H9 (cell line): ENCODE measurements around the gene RAD51. TPM values are rescaled to one million over a fixed set of nuclear protein-coding genes. Genes with fewer than 3 reads are reported as not detected.

ENCODE experiments used
- DNase-seq: peaks from one replicate; pipeline ENCODE4 v3.0.0-alpha.2; 2017
- H2AFZ ChIP-seq: one replicate; pipeline ENCODE4 v1.6.1; 2013; ENCODE audit warnings: mild to moderate bottlenecking, low read length, control low read depth, moderate library complexity
- H2AK5ac ChIP-seq: 2 replicates; pipeline ENCODE4 v1.6.1; 2013; ENCODE audit warnings: low read length, control low read depth, mixed read lengths; ENCODE audit not compliant: insufficient read length
- H2BK120ac ChIP-seq: one replicate; pipeline ENCODE4 v1.6.1; 2013; ENCODE audit warnings: low read depth, mild to moderate bottlenecking, low read length, control low read depth, inconsistent platforms; ENCODE audit not compliant: poor library complexity, severe bottlenecking
- H2BK12ac ChIP-seq: 2 replicates; pipeline ENCODE4 v1.6.1; 2013; ENCODE audit warnings: low read length, control low read depth, mixed read lengths, low read depth; ENCODE audit not compliant: insufficient read length
- H2BK15ac ChIP-seq: 2 replicates; pipeline ENCODE4 v1.6.1; 2013; ENCODE audit warnings: low read depth, low read length, control low read depth
- H2BK20ac ChIP-seq: one replicate; pipeline ENCODE4 v1.6.1; 2013; ENCODE audit warnings: low read depth, mild to moderate bottlenecking, low read length, control low read depth, inconsistent platforms; ENCODE audit not compliant: poor library complexity, severe bottlenecking
- H2BK5ac ChIP-seq: 2 replicates; pipeline ENCODE4 v1.6.1; 2013; ENCODE audit warnings: low read length, control low read depth, mixed read lengths; ENCODE audit not compliant: insufficient read length
- H3K14ac ChIP-seq: 2 replicates; pipeline ENCODE4 v1.6.1; 2013; ENCODE audit warnings: low read length, control low read depth; ENCODE audit not compliant: insufficient read depth
- H3K18ac ChIP-seq: 2 replicates; pipeline ENCODE4 v1.6.1; 2013; ENCODE audit warnings: low read depth, mild to moderate bottlenecking, mixed read lengths, low read length, control low read depth; ENCODE audit not compliant: insufficient read length
- H3K23ac ChIP-seq: 2 replicates; pipeline ENCODE4 v1.6.1; 2013; ENCODE audit warnings: low read length, control low read depth, mixed read lengths, low read depth; ENCODE audit not compliant: insufficient read length
- H3K23me2 ChIP-seq: 2 replicates; pipeline ENCODE4 v1.6.1; 2013; ENCODE audit warnings: low read depth, mild to moderate bottlenecking, mixed read lengths, low read length, control low read depth; ENCODE audit not compliant: insufficient read length, poor library complexity, severe bottlenecking
- H3K27ac ChIP-seq: 2 replicates; pipeline ENCODE4 v1.5.1; 2013; ENCODE audit warnings: low read length, control low read depth, mixed read lengths, low read depth; ENCODE audit not compliant: insufficient read length
- H3K27me3 ChIP-seq: 2 replicates; pipeline ENCODE4 v1.6.1; 2013; ENCODE audit warnings: low read length, control low read depth, inconsistent platforms; ENCODE audit not compliant: insufficient read depth
- H3K4ac ChIP-seq: 2 replicates; pipeline ENCODE4 v1.6.1; 2013; ENCODE audit warnings: low read depth, mild to moderate bottlenecking, control low read depth, inconsistent platforms, low read length, moderate library complexity
- H3K4me1 ChIP-seq: 2 replicates; pipeline ENCODE4 v1.6.1; 2013; ENCODE audit warnings: low read length, control low read depth, inconsistent platforms; ENCODE audit not compliant: insufficient read depth
- H3K4me2 ChIP-seq: 2 replicates; pipeline ENCODE4 v1.6.1; 2013; ENCODE audit warnings: low read length, control low read depth, mixed read lengths; ENCODE audit not compliant: insufficient read length, insufficient read depth
- H3K56ac ChIP-seq: 2 replicates; pipeline ENCODE4 v1.6.1; 2013; ENCODE audit warnings: low read depth, mild to moderate bottlenecking, mixed read lengths, low read length, control low read depth; ENCODE audit not compliant: insufficient read length
- H3K79me1 ChIP-seq: 2 replicates; pipeline ENCODE4 v1.6.1; 2013; ENCODE audit warnings: low read depth, mild to moderate bottlenecking, moderate library complexity, low read length, control low read depth, inconsistent platforms; ENCODE audit not compliant: insufficient read depth, poor library complexity, severe bottlenecking
- H3K79me2 ChIP-seq: 2 replicates; pipeline ENCODE4 v1.6.1; 2013; ENCODE audit warnings: low read length, control low read depth, inconsistent platforms; ENCODE audit not compliant: insufficient read depth
- H3K9ac ChIP-seq: 2 replicates; pipeline ENCODE4 v1.6.1; 2013; ENCODE audit warnings: low read length, control low read depth, mixed read lengths; ENCODE audit not compliant: insufficient read length; ENCODE audit errors: extremely low read depth
- H3K9me3 ChIP-seq: one replicate; pipeline ENCODE4 v1.6.1; 2013; ENCODE audit warnings: low read depth, low read length, inconsistent platforms; ENCODE audit not compliant: control insufficient read depth
- H3T11ph ChIP-seq: one replicate; pipeline ENCODE4 v1.6.1; 2013; ENCODE audit warnings: mild to moderate bottlenecking, low read length, control low read depth, inconsistent platforms
- H4K20me1 ChIP-seq: one replicate; pipeline ENCODE4 v1.6.1; 2013; ENCODE audit not compliant: control insufficient read depth, insufficient read length, insufficient read depth
- H4K5ac ChIP-seq: 2 replicates; pipeline ENCODE4 v1.6.1; 2013; ENCODE audit warnings: low read depth, mild to moderate bottlenecking, mixed read lengths, low read length, control low read depth; ENCODE audit not compliant: insufficient read length
- H4K8ac ChIP-seq: replicated peaks from 2 replicates; pipeline ENCODE4 v1.6.1; 2013; ENCODE audit warnings: low read length, control low read depth, mixed read lengths, low read depth; ENCODE audit not compliant: insufficient read length
- H4K91ac ChIP-seq: 2 replicates; pipeline ENCODE4 v1.6.1; 2013; ENCODE audit warnings: low read depth, mild to moderate bottlenecking, moderate library complexity, mixed read lengths, low read length, control low read depth; ENCODE audit not compliant: insufficient read length
- H3K27ac Mint-ChIP-seq, 3 experiments: 2 replicates in 2 of 3; 3 replicates in 1 of 3; pipeline ENCODE4 v1.8.0; 2020 to 2021; ENCODE audit warnings: mixed read lengths in 3 of 3, mild to moderate bottlenecking in 1 of 3, moderate library complexity in 1 of 3
- H3K27me3 Mint-ChIP-seq: 2 replicates; pipeline ENCODE4 v1.8.0; 2021; ENCODE audit warnings: low read depth, mild to moderate bottlenecking, moderate library complexity, mixed read lengths
- H3K36me3 Mint-ChIP-seq, 3 experiments: 2 replicates in 2 of 3; 3 replicates in 1 of 3; pipeline ENCODE4 v1.8.0; 2020 to 2021; ENCODE audit warnings: low read depth in 3 of 3, mixed read lengths in 3 of 3; ENCODE audit not compliant: insufficient read depth in 1 of 3
- H3K4me1 Mint-ChIP-seq, 2 experiments: 2 replicates each; pipeline ENCODE4 v1.8.0; 2020; ENCODE audit warnings: mixed read lengths in 2 of 2
- H3K4me3 Mint-ChIP-seq, 2 experiments: 2 replicates in 1 of 2; 3 replicates in 1 of 2; pipeline ENCODE4 v1.8.0; 2020 to 2021; ENCODE audit warnings: mild to moderate bottlenecking in 2 of 2, mixed read lengths in 2 of 2, moderate library complexity in 1 of 2
- H3K9me3 Mint-ChIP-seq, 2 experiments: 2 replicates in 1 of 2; 3 replicates in 1 of 2; pipeline ENCODE4 v1.8.0; 2020; ENCODE audit warnings: mild to moderate bottlenecking in 2 of 2, mixed read lengths in 2 of 2, moderate library complexity in 1 of 2
- WGBS: extraction: QIAGEN DNeasy Blood & Tissue Kit; methylation state at CpG from one replicate; pipeline ENCODE4 v1.1.7; 2013; ENCODE audit warnings: missing lambda C conversion rate, low lambda C conversion rate, mixed read lengths; ENCODE audit not compliant: insufficient read length; ENCODE audit errors: extremely low coverage; 5-methylcytosine and 5-hydroxymethylcytosine counted together
- total RNA-seq: library from RNA; stranded (reverse); gene quantifications from 2 replicates; pipeline ENCODE4 v1.2.1, GENCODE V29; 2021
- TF ChIP-seq, protein P1 (sequence below): fragments of 200-600 bp; sonication (generic); conservative IDR thresholded peaks from 3 replicates; pipeline ENCODE4 v1.8.0; 2021; ENCODE audit warnings: antibody characterized with exemption, mild to moderate bottlenecking

The RAD51 gene
- total RNA-seq, 1 experiment from 2014 or later = 39.2 TPM

DNA sequence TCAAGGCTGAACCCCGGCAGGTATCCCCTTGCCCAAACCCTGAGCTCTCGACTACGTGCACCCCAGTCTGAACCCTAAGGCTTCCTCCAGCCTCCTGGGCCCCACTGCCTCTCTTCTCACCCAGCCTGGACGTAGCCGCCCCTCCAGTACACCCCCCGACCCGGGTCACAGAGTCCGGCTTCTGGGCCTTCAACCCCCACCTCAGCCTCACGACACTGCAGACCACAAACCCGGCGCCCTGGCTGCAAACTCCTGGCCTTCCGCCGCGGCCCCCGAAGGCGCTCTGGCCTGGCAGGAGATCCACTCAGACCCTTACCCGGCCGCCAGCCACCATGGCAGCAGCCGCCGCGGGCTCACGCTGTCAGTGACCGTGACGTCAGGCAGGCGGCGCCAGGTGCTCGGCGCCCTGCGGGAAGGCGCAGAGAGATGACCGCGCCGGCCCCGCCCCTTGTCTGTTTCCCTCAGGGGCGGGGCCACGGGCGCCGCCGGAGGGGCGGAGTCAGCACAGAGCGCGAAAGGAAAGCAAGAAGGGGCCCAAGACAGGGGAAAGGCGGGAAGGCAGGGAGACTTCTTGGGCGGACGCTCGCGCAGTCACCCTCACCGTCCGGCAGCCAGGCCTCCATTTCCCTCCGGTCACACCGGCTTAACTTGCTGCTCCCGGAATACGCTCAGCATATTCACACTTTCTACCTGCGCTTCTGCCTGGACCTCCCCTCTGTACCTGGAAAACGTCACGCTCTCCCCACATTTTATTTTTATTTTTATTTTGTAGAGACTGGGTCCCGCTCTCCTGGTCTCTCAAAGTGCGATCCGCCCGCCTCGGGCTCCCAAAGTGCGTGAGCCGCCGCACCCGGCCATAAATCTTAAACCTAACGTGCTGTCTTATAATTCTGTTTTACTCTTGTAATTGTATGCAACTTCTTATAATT is 60.2 kb downstream of the RAD51 start, which contains the start of gene RMDN3:
RMDN3 (minus strand) TSS at position 372 of the 929 bp plus-strand sequence. CDS start 471 bp downstream, outside the sequence.
- H4K20me1 ChIP-seq = no peaks in the 10 kb centered on the region
- H3K9ac ChIP-seq = peak within 1 kb of the TSS; percentile 97
- TF ChIP-seq, protein P1, sequence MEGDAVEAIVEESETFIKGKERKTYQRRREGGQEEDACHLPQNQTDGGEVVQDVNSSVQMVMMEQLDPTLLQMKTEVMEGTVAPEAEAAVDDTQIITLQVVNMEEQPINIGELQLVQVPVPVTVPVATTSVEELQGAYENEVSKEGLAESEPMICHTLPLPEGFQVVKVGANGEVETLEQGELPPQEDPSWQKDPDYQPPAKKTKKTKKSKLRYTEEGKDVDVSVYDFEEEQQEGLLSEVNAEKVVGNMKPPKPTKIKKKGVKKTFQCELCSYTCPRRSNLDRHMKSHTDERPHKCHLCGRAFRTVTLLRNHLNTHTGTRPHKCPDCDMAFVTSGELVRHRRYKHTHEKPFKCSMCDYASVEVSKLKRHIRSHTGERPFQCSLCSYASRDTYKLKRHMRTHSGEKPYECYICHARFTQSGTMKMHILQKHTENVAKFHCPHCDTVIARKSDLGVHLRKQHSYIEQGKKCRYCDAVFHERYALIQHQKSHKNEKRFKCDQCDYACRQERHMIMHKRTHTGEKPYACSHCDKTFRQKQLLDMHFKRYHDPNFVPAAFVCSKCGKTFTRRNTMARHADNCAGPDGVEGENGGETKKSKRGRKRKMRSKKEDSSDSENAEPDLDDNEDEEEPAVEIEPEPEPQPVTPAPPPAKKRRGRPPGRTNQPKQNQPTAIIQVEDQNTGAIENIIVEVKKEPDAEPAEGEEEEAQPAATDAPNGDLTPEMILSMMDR = no peak
- peaks cover 3% of the 10 kb centered on the region for H3K23me2 ChIP-seq
- H2BK12ac ChIP-seq = no peak within 1 kb of the TSS
- Mint-ChIP-seq H3K27ac (peak within 1 kb of the TSS; percentile 98 to 100 (median 100)), H3K36me3 (peaks cover 4 to 15% (median 11%) of the 10 kb centered on the region in 3 experiments; a peak in 5 of 7 replicates), H3K9me3 (no peaks in the 10 kb centered on the region), H3K27me3 (no peaks in the 10 kb centered on the region), H3K4me1 (peaks cover 8 to 18% of the 10 kb centered on the region in 2 experiments), H3K4me3 (peak within 1 kb of the TSS; percentile 94)
- peak; percentile 94 for DNase-seq
- H4K91ac ChIP-seq = no peak within 1 kb of the TSS
- H3K9me3 ChIP-seq = no peaks in the 10 kb centered on the region
- peak within 1 kb of the TSS; percentile 98 for H3K18ac ChIP-seq
- peak within 1 kb of the TSS; percentile 77 for H3K4me2 ChIP-seq
- no peak within 1 kb of the TSS for H2BK5ac ChIP-seq
- H4K8ac ChIP-seq = no peak within 1 kb of the TSS
- no peak within 1 kb of the TSS for H3T11ph ChIP-seq
- no peaks in the 10 kb centered on the region for H3K27me3 ChIP-seq
- H3K27ac ChIP-seq = peak within 1 kb of the TSS; percentile 85
- H3K79me2 ChIP-seq = no peaks in the 10 kb centered on the region
- H3K23ac ChIP-seq = no peak within 1 kb of the TSS
- H3K4me1 ChIP-seq = no peaks in the 10 kb centered on the region
- peak within 1 kb of the TSS; percentile 98 for H3K14ac ChIP-seq
- H4K5ac ChIP-seq = peak within 1 kb of the TSS; percentile 72
- no peak within 1 kb of the TSS for H2AK5ac ChIP-seq
- WGBS = no CpG with 5 or more reads among the region's 66 CpGs
- no peak within 1 kb of the TSS for H2BK20ac ChIP-seq
- H3K56ac ChIP-seq = no peak within 1 kb of the TSS
- H3K79me1 ChIP-seq = no peaks in the 10 kb centered on the region
- no peak within 1 kb of the TSS for H2AFZ ChIP-seq
- no peak within 1 kb of the TSS for H2BK15ac ChIP-seq
- H3K4ac ChIP-seq = no peak within 1 kb of the TSS
- no peak within 1 kb of the TSS for H2BK120ac ChIP-seq
